ENCODE results near the gene WNT9A.

Gene WNT9A

DNA sequence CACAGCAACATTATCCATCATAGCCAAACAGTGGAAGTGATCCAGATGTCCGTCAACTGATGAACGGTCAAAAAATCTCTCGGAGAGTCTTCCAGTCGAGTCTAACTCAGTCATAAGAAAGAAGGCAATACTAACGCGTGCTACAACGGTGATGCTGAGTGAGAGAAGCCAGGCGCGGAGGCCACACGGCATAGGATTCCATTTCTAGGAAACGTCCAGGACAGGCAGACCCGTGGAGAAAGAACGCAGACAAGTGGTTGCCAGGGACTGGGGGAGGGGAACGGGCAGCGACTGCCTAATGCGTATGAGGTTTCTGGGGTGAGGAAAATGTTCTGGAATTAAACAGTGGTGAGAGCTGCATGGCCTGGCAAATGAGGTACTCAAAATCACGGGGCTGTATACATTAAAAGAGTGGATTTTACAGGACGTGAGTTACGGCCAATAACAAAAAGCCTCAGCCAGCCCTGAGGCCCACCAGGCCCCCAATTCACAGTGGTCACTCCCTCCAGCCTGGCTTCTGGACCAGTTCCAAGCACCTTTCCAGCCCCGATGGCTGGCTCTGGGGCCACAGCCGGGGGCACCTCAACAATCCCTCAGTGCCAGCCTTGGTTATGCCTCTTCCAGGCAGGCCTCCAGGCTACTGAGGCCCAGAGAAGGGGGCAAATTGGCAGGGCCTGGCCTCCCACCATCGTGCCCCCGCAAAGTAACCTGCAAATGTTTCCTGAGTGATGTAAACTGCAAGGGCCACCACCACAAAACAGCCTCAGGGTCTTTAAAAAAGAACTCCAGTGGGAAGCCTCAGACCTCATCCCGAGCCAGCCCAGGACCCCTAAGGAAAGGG lies 3.4 kb downstream of the WNT9A start:
- TF ChIP-seq, protein P1, sequence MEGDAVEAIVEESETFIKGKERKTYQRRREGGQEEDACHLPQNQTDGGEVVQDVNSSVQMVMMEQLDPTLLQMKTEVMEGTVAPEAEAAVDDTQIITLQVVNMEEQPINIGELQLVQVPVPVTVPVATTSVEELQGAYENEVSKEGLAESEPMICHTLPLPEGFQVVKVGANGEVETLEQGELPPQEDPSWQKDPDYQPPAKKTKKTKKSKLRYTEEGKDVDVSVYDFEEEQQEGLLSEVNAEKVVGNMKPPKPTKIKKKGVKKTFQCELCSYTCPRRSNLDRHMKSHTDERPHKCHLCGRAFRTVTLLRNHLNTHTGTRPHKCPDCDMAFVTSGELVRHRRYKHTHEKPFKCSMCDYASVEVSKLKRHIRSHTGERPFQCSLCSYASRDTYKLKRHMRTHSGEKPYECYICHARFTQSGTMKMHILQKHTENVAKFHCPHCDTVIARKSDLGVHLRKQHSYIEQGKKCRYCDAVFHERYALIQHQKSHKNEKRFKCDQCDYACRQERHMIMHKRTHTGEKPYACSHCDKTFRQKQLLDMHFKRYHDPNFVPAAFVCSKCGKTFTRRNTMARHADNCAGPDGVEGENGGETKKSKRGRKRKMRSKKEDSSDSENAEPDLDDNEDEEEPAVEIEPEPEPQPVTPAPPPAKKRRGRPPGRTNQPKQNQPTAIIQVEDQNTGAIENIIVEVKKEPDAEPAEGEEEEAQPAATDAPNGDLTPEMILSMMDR (IDR thresholded peaks at IDR 0.05; ENCODE audit: low read length, missing control alignments), result no peak
- H3K4me3 ChIP-seq (replicated peaks; ENCODE audit: low read depth, low read length), result no peak overlapping the region
- DNase-seq (ENCODE audit: low read depth), result no peak

DNA sequence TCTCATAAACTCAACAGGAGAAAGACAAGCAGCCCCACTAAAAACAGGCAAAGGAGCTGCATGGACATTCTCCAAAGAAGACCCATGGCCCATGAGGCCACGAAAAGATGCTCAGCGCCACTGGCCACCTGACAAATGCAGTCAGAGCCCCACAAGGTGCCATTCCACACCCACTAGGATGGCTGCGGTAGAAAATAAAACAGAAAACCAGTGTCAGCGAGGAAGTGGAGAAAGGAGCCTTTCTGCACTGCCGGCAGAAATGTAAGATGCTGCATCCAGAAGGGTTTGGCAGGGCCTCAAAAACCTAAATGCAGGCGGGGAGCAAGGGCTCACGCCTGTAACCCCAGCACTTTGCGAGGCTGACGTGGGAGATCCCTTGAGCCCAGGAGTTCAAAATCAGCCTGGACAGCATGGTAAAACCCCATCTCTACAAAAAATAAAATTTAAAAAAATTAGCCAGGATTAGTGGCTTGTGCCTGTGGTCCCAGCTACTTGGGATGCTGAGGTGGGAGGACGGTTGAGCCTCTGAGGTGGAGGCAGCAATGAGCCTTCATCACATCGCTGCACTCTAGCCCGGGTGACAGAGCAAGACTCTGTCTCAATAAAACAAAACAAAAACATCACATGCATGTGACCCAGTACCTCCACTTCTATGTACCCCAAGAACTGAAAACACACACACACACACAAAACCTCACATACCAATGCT lies 4.2 kb downstream of the WNT9A start:
- no peak for DNase-seq (ENCODE audit: low read depth)
- TF ChIP-seq, protein P1 (IDR thresholded peaks at IDR 0.05; ENCODE audit: low read length, missing control alignments), result no peak
- H3K4me3 ChIP-seq (replicated peaks; ENCODE audit: low read depth, low read length), result no peak overlapping the region

DNA sequence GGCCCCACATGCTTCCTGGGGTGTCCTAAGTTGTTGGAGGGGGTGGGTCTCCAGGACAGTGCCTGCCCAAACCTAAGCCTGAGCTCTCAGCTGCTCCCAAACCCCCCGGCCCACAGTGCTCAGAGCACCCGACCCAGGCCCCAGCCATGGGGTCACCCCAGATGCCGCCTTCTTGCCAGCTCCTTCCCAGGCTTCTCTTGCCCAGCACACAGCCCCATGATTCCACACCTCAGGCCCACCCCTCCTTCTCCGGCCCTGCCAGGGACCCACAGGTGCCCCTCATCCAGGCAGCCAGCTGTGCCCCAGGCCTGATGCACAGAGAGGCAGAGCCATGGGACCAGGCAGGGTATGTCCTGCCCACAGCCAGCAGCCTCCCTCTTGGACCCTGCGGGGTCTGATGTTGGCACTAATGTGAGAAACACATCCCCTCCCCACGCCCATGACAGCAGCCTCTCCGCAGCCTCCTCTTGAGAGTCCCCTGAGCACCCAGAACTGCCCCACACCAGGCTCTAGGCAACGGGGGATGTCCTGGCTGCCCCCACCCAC lies 4.9 kb downstream of the WNT9A start:
- TF ChIP-seq, protein P1 (IDR thresholded peaks at IDR 0.05; ENCODE audit: low read length, missing control alignments), result no peak
- no peak overlapping the region for H3K4me3 ChIP-seq (replicated peaks; ENCODE audit: low read depth, low read length)
- DNase-seq (ENCODE audit: low read depth), result no peak

DNA sequence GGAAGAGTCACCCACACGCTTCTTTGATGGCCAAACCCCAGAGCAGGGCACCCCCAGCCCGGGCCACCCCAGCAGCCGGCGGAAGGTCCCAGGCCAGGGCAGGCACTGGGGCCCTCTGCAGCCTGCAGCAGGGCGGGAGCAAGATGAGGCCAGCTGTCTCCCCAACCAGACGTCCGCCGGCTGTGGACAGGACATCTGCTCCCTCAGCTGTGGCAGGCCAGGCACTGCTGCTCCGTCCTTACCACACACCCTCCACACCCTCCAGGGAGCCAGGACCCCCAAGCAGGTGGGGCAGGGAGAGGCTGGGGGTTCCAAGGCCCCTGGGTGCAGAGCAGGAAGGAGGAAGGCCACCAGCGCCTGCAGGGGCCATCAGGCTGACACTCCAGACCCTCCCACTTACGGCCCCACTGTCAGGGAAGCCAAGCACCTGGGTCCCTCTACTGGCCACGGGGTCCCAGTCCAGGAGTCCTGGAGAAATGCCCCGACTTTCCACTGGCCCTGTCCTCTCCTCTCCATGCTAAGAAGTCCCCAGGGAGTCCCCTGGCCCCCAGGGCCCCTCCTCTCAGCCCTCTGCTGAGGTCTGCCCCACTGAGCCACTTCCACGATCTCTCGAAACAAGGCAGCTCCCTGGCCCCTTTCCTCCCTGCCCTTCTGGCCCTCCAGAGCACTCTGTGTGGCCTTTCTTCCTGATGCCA lies 5.6 kb downstream of the WNT9A start:
- no peak overlapping the region for H3K4me3 ChIP-seq (replicated peaks; ENCODE audit: low read depth, low read length)
- DNase-seq (ENCODE audit: low read depth), result no peak
- TF ChIP-seq, protein P1 (IDR thresholded peaks at IDR 0.05; ENCODE audit: low read length, missing control alignments), result no peak

DNA sequence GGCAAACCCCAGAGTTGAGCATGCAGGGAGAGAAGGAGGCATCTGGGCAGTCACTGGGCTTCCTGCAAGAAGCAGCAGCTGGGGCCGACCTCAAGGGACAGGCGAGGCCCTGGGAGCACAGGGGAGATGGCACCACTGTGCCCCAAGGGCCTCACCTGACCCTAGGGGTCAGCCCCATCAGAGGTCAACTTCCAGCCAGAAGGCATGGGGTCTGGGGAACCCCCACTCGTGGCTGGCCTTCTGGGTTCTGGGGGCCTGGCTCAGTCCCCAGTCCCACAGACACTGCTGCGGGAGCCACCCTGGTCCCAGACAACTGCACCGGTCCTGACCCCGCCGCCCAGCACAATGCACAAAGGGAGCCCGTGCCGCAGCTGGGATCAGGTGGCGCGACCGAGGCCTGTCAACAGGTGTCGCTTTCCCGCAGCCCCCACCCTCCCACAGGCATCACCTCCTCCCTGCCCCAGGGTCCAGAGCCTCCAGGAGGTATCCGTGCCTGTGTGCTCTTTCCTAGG lies 6.2 kb downstream of the WNT9A start:
- H3K4me3 ChIP-seq (replicated peaks; ENCODE audit: low read depth, low read length), result no peak overlapping the region
- TF ChIP-seq, protein P1 (IDR thresholded peaks at IDR 0.05; ENCODE audit: low read length, missing control alignments), result no peak
- no peak for DNase-seq (ENCODE audit: low read depth)

DNA sequence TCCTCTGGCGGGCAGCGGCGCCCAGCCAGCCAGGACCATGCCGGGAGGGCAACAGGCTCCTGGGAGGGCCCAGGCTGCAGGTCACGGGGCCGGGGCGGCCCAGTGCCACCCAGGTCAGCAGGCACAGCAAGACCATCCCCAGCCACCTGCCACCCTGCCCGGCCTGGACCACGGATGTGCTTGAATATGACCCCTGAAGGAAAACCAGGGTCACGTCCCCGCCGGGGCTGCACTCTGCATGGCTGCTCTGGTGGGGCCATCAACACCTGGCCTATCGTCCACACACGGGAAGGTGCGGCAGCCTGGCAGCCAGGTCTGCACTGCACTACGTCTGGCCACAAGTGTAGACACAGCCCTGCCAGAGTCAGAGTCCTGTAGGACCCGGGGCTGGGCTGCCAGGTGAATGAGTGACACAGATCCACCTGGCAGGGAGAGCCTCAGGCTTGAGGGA lies 6.9 kb downstream of the WNT9A start:
- TF ChIP-seq, protein P1 (IDR thresholded peaks at IDR 0.05; ENCODE audit: low read length, missing control alignments), result no peak
- no peak for DNase-seq (ENCODE audit: low read depth)
- no peak overlapping the region for H3K4me3 ChIP-seq (replicated peaks; ENCODE audit: low read depth, low read length)

All from fibroblast of pulmonary artery (primary cell).